GM12873 (cell line): ENCODE data around the gene PCYT1B.

Experiments
- TF ChIP-seq, protein P1 (sequence below): IDR thresholded peaks from 2 replicates; pipeline ENCODE4 v1.5.1; 2012; ENCODE audit warnings: low read depth, mild to moderate bottlenecking, moderate library complexity, low read length, control low read depth; ENCODE audit not compliant: insufficient read depth; ENCODE audit errors: missing control alignments

PCYT1B gene

DNA sequence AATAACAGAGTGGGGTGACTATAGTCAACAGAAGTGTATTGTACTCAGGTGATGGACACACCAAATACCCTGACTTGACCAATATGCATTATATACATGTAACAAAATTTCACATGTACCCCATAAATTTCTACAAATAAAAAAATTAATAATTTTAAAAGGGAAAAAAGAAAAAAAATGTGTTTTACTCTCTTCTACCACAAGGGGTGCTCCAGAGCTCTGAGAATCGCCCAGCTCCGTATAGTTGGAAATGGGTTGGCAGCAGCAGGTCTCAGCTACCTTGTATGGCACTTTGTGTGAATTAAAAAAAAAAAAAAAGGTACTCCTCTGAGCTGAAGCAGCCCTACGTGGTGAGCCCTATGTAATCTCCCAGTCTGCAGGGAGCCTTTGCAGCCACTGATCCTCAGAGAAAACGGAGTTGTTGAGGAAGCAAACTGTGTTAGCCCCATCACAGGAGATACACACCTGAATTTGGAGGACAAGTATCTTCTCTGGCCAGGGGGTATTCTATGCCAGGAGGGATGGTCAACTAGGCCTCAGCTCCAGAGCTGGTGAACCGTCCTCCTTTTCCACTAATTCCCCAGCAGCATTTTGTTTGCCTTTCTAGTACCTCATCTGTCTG lies 29.4 kb upstream of the PCYT1B start:
- TF ChIP-seq, protein P1, sequence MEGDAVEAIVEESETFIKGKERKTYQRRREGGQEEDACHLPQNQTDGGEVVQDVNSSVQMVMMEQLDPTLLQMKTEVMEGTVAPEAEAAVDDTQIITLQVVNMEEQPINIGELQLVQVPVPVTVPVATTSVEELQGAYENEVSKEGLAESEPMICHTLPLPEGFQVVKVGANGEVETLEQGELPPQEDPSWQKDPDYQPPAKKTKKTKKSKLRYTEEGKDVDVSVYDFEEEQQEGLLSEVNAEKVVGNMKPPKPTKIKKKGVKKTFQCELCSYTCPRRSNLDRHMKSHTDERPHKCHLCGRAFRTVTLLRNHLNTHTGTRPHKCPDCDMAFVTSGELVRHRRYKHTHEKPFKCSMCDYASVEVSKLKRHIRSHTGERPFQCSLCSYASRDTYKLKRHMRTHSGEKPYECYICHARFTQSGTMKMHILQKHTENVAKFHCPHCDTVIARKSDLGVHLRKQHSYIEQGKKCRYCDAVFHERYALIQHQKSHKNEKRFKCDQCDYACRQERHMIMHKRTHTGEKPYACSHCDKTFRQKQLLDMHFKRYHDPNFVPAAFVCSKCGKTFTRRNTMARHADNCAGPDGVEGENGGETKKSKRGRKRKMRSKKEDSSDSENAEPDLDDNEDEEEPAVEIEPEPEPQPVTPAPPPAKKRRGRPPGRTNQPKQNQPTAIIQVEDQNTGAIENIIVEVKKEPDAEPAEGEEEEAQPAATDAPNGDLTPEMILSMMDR = peak; percentile 53

DNA sequence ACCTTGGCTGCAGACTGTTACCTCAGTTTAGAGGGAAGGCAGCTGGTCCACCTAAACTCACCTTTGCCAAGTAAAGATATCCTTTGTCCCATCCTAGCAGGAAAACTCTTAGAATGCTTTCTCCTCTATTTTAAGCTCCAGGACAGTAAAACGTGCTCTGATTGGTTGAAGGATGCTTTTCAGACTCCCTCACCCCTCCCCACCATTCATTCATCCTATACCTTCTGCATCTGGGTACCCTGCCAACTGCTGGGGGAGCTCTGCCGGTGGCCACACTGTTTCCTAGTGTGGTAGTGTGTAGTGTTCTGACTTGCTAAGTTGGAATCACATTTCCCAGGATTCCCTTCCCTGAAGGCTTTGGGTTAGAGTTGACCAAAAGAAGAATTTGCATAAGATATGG lies 26.3 kb upstream of the PCYT1B start:
- TF ChIP-seq, protein P1 = no peak

DNA sequence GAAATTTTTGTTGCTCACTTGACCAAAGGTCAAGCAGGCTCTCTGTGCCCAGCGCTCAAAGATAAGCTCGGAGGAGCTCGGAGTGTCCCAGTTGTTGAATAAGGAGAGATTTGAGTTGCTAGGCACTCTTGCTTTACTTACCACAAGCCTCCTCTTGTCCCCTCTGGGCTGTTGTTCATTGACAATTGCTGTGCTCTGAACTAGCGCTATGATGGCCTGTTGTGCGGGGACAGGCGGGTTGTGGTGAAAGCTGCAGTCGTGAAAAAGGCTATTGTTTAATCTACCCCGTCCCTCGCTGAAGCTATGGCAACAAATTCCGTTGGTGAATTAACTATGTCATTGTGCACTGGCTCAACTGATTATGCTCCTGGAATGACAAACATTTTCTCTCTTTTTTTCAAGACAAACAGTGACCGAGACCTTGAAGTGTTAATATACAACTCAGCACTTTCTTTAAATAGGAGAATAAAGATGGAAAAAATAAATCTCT lies 25.6 kb upstream of the PCYT1B start:
- TF ChIP-seq, protein P1 = no peak

DNA sequence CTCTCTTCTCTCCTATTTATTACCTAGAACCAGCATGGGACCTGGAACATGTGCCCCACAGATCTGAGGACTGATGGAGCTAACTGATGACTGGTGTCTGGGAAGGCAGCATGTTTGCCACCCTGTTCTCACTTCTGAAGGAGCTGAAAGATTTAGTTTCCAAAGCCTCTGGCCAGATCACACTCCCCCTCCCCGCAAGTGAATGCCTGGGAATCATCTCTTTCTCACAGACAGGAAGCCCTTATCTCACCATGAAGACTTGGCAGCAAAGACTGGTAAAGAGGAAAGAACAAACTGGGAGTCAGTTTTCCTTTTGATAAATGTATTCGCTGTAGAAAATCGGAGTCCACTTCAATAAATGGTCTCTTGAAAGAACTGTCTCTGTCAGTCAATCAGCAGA lies 21.0 kb upstream of the PCYT1B start:
- TF ChIP-seq, protein P1 = no peak

DNA sequence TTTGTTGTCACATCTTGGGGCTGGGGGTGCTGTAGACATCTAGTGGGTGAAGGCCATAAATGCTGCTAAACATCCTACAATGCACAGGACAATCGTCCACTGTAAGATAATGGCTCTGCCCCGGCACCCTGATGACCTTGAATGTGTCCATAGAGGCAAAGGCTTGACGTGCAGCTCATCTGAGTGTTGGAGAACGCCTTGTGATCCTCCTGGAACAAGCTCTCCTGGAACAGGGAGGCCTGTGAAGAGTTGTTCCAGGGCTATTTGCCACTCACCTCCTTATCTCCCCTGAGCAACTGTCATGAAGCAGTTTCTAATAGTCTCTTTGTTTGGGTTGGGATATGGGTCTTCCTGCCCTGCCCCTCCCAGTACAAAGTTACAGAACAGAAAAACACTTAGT lies 15.2 kb upstream of the PCYT1B start:
- TF ChIP-seq, protein P1 = no peak

DNA sequence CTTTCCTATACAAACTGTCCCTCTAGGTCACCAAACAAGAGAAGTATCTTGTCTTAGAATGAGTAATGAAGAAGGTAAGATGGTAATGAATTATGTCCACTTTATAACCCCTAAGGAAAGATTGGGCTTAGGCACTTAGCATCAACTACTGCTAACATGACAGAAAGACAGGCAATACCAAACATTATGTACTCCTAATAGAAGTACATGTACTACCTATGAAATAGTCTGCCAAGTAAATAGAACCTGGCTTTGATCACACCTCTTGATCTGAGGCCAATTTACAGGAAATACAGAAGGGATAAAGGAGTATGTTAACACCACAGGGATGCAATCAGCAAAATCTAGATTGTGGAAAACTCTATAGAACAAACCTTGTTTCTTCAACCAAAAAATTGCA lies 14.1 kb upstream of the PCYT1B start:
- TF ChIP-seq, protein P1 = no peak

DNA sequence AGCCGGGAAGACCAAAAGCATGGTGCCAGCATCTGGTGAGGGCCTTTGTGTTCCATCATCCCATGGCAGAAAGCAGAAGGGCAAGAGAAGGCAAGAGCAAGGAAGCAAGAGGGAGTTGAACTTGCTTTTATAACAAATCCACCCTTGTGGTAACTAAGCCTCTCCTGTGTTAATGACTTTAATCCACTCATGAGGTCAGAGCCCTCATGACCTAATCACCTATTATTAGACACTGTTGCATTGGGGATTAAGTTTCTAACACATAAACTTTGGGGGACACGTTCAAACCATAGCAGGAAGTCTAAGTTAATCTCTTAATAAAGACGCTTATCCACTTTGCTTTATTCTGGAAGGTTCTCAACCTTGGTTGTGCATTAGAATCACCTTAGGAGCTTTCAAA lies 12.5 kb upstream of the PCYT1B start:
- TF ChIP-seq, protein P1 = no peak

DNA sequence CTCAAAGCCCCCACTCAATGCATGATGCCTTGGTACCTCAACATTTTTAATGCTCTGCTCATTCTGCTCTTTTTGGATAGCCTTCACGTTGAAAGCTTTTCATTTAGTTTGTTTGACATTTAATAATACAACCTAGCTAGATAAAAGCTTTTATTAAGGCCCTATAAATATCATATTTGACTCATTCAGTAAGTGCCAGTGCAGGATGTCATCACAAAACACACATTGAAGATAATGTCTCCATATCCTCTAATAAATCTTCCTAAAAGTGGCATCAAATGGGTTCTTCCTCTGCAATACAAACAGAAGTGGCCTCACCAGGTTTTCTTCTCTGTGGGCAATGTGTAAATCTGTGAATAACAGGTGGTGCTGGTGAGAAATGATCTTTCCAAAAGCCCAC lies 12.0 kb upstream of the PCYT1B start:
- TF ChIP-seq, protein P1 = no peak
